ENCODE data around the gene EFEMP1.

- TF ChIP-seq CTCF (conservative IDR thresholded peaks at IDR 0.05) (no peak), EZH2 (IDR thresholded peaks at IDR 0.05; ENCODE audit: low read depth) (no peak)
Measured at GRCh38 chr2:55948176-55948923, 24.8 kb upstream of the EFEMP1 start.

Measured in PC-9 (cell line).